ENCODE results near the gene NUDT10.
"Not testable (repeated sequence)": the region's sequence is repeated elsewhere in the genome, so short reads cannot be mapped to it uniquely, and the experiment has no call there.

The NUDT10 gene

GRCh38 chrX:51332188-51332942, at the start of gene NUDT10:
TSS of gene NUDT10 (plus strand) at chrX:51332822. CDS start at chrX:51332966, 144 bp downstream.
- DNase-seq = peak; percentile 25 to 36

- no peak for DNase-seq
Observed at GRCh38 chrX:51292421-51292820, 40.2 kb upstream of the NUDT10 start.

GRCh38 chrX:51296138-51296537, 36.5 kb upstream of the NUDT10 start:
- DNase-seq = no peak

GRCh38 chrX:51316271-51316670, 16.4 kb upstream of the NUDT10 start:
- DNase-seq = no peak

- not testable (repeated sequence) for DNase-seq
Observed at GRCh38 chrX:51332943-51333785, 542 bp downstream of the NUDT10 start.

- DNase-seq = no peak
Observed at GRCh38 chrX:51334276-51334675, 1.7 kb downstream of the NUDT10 start.

DNA sequence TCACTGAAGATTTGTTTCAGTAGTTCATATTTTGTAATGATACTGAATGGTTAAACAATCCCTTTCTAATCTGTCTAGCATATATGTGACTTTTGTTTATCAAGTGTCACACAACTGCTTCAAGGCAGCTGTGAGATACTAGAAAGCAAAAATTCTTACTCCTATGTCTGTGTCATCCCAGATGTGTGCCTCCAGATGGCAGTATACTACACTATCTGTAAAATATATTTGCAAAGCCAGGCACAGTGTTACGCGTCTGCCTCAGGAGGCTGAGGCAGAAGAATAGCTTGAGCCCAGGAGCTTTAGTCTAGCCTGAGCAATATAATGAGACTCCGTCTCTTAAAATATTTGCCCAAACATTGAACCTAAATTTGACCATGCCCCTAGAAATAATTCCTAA, 4.0 kb downstream of the NUDT10 start:
- DNase-seq = peak in 1 of 2 experiments; percentile 55

DNA sequence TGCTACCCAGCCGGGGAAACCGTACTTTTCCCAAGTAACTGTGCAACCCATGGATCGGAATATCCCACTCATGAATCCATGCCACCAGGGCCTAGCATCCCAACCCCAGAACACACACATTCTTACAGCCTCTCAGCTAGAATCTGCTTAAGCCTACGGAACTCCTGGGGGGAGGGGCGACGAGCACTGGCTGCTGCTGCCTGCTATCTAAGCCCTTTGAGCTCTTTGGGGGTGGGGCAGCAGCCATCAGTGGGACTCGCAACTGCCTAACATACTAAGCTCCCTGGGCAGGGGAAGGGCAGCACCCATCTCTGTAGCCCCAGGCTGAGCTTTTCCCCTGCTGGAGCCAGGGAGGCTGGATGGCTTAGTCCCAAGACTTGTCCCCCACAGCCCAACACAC, 28.6 kb downstream of the NUDT10 start:
- no peak for DNase-seq

- DNase-seq = no peak
Observed at GRCh38 chrX:51376672-51377071, 44.0 kb downstream of the NUDT10 start.

Measured in NCI-H2081 (cell line).